Thoracic aorta (tissue), 2 donors: ENCODE results near the gene DHRS7. TPM values are rescaled to one million over a fixed set of nuclear protein-coding genes. Genes with fewer than 3 reads are reported as not detected.

ENCODE experiments used
- ATAC-seq: fragments of 150-250 bp; one replicate; pipeline ENCODE4 v1.8.0; 2017; ENCODE audit warnings: low read depth; ENCODE audit not compliant: insufficient number of reproducible peaks, low FRiP score
- DNase-seq: peaks from one replicate; pipeline ENCODE4 v3.0.0-alpha.2; 2020; ENCODE audit warnings: low spot score
- H3K27ac ChIP-seq, 2 donors: fragments of 200-600 bp; sonication (generic); 1 replicate in 1 of 2; 2 replicates in 1 of 2; pipeline ENCODE4 v1.5.1; 2016; ENCODE audit warnings: mild to moderate bottlenecking in 2 of 2, moderate library complexity in 2 of 2
- H3K27me3 ChIP-seq: fragments of 200-600 bp; sonication (generic); replicated peaks from 2 replicates; pipeline ENCODE4 v1.6.0; 2016; ENCODE audit warnings: mild to moderate bottlenecking; ENCODE audit not compliant: insufficient read depth
- H3K36me3 ChIP-seq: fragments of 200-600 bp; sonication (generic); one replicate; pipeline ENCODE4 v1.5.1; 2016
- H3K4me1 ChIP-seq, 2 donors: fragments of 200-600 bp; sonication (generic); 1 replicate in 1 of 2; 2 replicates in 1 of 2; pipeline versions ENCODE4 v1.5.1 to v1.6.0; 2016; ENCODE audit warnings: low read depth in 2 of 2, mild to moderate bottlenecking in 1 of 2; ENCODE audit not compliant: control insufficient read depth in 1 of 2
- H3K4me3 ChIP-seq: fragments of 200-600 bp; sonication (generic); 2 replicates; pipeline ENCODE4 v1.5.1; 2016; ENCODE audit warnings: mild to moderate bottlenecking
- H3K9me3 ChIP-seq: fragments of 200-600 bp; sonication (generic); 2 replicates; pipeline ENCODE4 v1.5.1; 2016
- CTCF ChIP-seq: fragments of 200-600 bp; sonication (generic); IDR thresholded peaks from one replicate; pipeline ENCODE4 v1.5.1; 2019; ENCODE audit warnings: antibody characterized with exemption
- total RNA-seq, 2 donors: library from RNA; depleted of rRNA; stranded (reverse); fragments of >200 nt; gene quantifications; one replicate each; pipeline versions ENCODE4 v1.1.0 to v1.2.3, GENCODE V29; 2016

Gene DHRS7
- total RNA-seq, 2 donors from 2014 or later = 74.2 to 117 TPM

DNA sequence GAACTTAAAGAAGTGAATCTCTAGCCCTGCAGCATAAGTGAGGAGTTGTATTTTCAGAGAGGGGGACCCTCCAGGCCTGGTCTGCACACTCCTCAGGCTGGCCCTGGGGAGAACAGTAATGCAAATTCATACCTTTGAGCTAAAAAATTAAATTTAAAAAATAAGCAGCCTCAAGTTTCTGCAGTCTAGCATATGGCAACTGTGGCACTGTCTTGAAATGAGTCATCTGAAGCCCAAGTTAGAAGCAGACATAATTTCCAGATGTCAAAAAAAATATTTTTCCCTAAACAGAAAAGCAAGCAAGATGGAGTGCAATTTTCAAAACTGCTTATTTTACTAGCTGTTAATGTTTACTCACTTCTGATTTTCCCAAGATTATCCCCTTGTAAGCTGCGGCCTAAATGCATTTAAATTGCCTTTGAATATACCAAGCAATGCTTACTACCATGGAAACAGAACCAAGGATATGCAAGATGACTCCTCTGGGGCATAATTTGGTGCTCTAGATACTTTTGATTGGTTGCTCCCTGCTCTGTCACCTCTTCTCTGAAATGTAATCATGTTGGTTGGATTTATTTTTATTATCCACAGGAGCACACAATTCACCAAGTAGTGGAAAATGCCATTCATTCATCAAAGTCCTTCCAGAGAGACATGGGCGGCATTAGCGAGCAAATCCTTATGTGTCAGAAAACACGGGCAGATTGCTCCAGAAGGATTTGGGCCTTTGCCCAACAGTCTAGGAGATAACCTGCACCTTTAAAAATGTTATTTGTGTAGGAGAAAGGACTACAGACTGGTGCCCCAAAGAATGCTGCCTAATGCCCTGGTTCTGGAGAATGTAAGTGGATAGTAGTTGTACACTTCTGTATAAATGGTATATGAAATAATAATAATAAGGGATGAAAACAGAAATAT lies 25.0 kb upstream of the DHRS7 start:
- H3K27ac ChIP-seq = no peak overlapping the region
- H3K36me3 ChIP-seq = no peaks in the 10 kb centered on the region
- no peaks in the 10 kb centered on the region for H3K4me1 ChIP-seq
- no peak for TF ChIP-seq CTCF
- H3K27me3 ChIP-seq = no peaks in the 10 kb centered on the region
- H3K4me3 ChIP-seq = no peak overlapping the region
- no peak for DNase-seq
- no peaks in the 10 kb centered on the region for H3K9me3 ChIP-seq
- no peak for ATAC-seq

DNA sequence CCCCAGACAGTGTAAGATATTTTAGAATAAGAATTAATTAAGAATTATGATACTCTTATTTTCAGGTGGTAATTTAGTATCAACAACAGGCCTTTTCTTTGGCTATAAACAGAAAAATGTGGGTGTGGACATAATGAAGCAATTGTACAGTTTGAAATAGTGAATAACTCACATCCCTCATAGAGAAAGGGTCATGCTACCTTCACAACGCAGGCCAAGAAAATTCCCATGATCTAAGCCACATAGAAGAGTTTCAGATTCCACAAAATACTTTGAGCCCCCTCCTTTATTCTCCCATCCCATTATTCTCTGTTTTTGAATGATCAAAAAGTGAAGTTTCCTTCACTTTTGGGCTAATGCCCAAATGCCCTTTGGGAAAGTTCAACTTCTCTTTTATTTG lies 23.5 kb upstream of the DHRS7 start:
- Histone ChIP-seq H3K27me3 (no peaks in the 10 kb centered on the region), H3K4me3 (no peak overlapping the region), H3K4me1 (peaks cover 0 to 4% of the 10 kb centered on the region in 2 donors), H3K9me3 (no peaks in the 10 kb centered on the region), H3K27ac (no peak overlapping the region), H3K36me3 (no peaks in the 10 kb centered on the region)
- ATAC-seq = no peak
- no peak for DNase-seq
- no peak for TF ChIP-seq CTCF

DNA sequence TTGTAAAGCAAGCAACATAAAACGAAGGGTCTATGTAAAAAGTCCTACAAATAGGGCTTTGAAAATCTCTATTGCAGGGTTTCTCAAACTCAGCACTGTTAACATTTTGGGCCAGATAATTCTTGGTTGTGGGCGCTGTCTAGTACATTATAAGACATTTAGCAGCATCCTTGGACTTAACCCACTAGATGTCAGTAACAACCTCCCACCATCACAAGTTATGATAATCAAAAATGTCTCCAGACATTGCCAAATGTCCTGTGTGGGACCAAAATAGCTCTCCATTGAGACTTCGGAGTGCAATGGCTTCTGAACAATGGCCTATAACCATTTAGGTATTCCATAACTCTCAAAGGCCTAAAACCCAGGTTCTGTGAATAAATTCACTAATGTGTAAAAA lies 22.9 kb upstream of the DHRS7 start:
- DNase-seq (no peak), ATAC-seq (no peak)
- H3K4me1 ChIP-seq = peaks cover 0 to 6% of the 10 kb centered on the region in 2 donors
- H3K9me3 ChIP-seq = no peaks in the 10 kb centered on the region
- no peak for TF ChIP-seq CTCF
- H3K27me3 ChIP-seq = no peaks in the 10 kb centered on the region
- H3K4me3 ChIP-seq = no peak overlapping the region
- no peaks in the 10 kb centered on the region for H3K36me3 ChIP-seq
- no peak overlapping the region for H3K27ac ChIP-seq

DNA sequence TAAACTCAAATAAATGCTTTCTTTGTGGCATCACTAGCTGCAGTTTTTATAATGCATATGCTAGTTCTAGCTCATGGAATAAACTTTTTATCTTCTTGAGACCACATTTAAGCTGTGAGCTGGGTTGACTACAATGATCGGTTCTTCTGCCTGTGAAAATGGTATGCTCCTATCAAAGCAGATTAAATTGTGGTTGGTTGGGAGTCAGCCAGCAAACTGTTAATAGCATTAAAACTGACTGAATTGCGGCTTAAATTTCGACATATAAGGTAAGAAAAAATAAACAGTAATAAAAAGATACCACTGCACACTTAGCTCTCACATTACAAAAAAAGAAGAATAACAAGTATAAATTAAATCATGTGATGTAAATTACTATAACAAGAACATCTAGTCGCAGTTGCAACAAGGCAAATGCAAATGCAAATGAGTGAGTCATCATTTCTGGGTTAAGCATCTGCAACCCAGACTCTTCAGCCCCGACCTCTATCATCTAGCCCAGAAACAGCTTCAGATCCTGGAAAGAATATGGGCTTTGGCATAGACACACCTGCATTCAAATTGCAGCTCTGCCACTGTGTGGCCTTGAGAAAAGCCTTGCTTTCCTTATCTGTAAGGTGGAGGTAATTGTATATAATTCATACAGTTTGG lies 19.8 kb upstream of the DHRS7 start:
- H3K9me3 ChIP-seq = no peaks in the 10 kb centered on the region
- no peak for TF ChIP-seq CTCF
- DNase-seq (no peak), ATAC-seq (no peak)
- H3K36me3 ChIP-seq = no peaks in the 10 kb centered on the region
- no peak overlapping the region for H3K4me3 ChIP-seq
- peaks cover 0 to 6% of the 10 kb centered on the region in 2 donors for H3K4me1 ChIP-seq
- H3K27ac ChIP-seq = no peak overlapping the region
- H3K27me3 ChIP-seq = no peaks in the 10 kb centered on the region

- TF ChIP-seq CTCF = peak; percentile 76
- Histone ChIP-seq H3K27ac (peak overlapping the region in 1 of 2 donors; percentile 36), H3K27me3 (no peaks in the 10 kb centered on the region), H3K4me3 (peak overlapping the region; percentile 72), H3K4me1 (peaks cover 4 to 11% of the 10 kb centered on the region in 2 donors), H3K9me3 (no peaks in the 10 kb centered on the region), H3K36me3 (no peaks in the 10 kb centered on the region)
- DNase-seq (no peak), ATAC-seq (no peak)
These were observed 19.1 kb upstream of the DHRS7 start for GRCh38 chr14:60184146-60184904.
